ENCODE data around the gene TUBB4A.

Gene TUBB4A

GRCh38 chr19:6448045-6448444 lies 54.1 kb downstream of the TUBB4A start:
- H3K9me3 Mint-ChIP-seq, result no peaks in the 10 kb centered on the region

GRCh38 chr19:6446452-6446851 lies 55.7 kb downstream of the TUBB4A start:
- Mint-ChIP-seq H3K9me3 (no peaks in the 10 kb centered on the region), H3K27me3 (no peaks in the 10 kb centered on the region), H3K27ac (no peak overlapping the region), H3K36me3 (ENCODE audit: insufficient read depth) (peaks cover 2% of the 10 kb centered on the region), H3K4me1 (ENCODE audit: low read depth in 2 of 2) (peaks cover 0 to 2% of the 10 kb centered on the region in 2 donors), H3K4me3 (no peak overlapping the region)
- no peak for DNase-seq
- ATAC-seq (replicated peaks), result no peak

More at GRCh38 chr19:6448045-6448444, 54.1 kb downstream of the TUBB4A start:
- no peak for DNase-seq
- no peaks in the 10 kb centered on the region for H3K27me3 Mint-ChIP-seq
- peaks cover 2% of the 10 kb centered on the region for H3K36me3 Mint-ChIP-seq (ENCODE audit: insufficient read depth)
- H3K4me1 Mint-ChIP-seq (ENCODE audit: low read depth in 2 of 2), result no peaks in the 10 kb centered on the region
- no peak overlapping the region for H3K27ac Mint-ChIP-seq
- no peak overlapping the region for H3K4me3 Mint-ChIP-seq
- ATAC-seq (replicated peaks), result no peak
